ENCODE data around the gene GPR85.
A peak's percentile ranks its signal among the peaks of the same experiment; 100 is the strongest.
"Not testable (repeated sequence)": the region's sequence is repeated elsewhere in the genome, so short reads cannot be mapped to it uniquely, and the experiment has no call there.

Gene GPR85

DNA sequence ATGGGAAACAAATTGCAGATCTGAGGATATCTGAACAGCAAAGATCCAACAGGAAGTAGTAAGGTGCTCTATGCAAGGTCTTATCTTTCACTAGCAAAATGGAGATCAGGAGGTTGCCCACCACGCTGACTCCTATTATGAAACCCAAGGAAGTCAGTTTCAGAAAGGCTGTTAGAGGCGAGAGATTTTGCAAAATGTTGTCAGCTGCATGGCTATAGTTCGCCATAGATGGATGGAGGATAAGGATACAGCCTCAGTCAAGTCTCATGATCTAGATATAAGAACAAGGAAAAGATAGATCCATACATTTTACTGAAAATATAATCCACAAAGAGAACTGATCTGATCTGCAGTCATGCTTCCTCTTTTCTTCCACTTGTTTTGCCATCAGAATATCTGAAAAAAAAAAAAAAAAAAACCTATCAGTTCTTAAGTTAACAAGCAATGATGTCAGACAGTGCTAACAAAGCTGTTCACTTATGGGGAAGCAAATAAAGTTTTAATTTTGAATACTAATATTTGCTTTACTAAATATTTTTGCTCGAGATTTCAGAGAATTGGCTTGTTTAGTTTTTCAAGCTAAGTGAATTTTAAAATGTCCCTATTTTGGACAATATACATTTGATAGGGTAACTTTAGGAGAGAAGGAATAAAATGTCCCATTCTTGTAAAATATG lies 2.0 kb downstream of the GPR85 start:
- no peaks in the 10 kb centered on the region for H4K20me1 ChIP-seq
- no peaks in the 10 kb centered on the region for H3K4me1 ChIP-seq
- H3K27me3 ChIP-seq: no peaks in the 10 kb centered on the region
- no peak overlapping the region for H3K9ac ChIP-seq
- H3K36me3 ChIP-seq: no peaks in the 10 kb centered on the region
- no peak overlapping the region for H3K27ac ChIP-seq
- TF ChIP-seq Cebpa-rat (IDR thresholded peaks at IDR 0.05): no peak
- no peak overlapping the region for H3K4me3 ChIP-seq
- no peak overlapping the region for H3K4me2 ChIP-seq
- H3K9me3 ChIP-seq: no peaks in the 10 kb centered on the region

DNA sequence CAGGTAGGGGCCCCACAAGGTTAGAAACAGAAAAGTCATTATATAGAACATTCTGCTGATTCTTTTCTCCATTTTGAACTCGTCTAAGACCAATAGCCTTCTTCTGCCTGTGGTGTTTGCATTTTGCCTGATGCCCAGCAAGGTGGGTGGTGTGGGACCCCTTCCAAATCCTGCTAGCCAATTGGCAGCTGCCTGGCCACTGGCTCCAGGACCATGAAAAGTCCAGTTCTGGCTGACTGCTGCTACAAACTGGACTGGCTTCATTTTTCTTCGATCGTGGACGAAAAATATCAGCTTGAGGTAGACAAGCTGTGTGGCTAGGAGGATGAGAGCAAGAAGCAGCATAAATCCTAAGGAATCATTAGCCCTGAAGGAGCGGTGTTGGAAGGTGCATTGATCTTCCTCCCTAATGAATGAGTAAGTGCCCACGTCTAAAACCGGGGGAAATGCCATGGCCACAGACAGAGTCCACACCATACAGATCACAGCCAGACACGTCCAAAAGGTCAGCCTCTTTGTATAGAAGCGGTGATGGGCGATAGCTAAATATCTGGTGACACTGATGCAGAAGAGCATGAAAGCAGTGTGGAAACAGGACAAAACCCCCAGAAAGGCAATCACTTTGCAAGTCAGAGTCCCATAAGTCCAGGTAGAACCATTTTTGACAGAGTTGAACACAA lies 2.7 kb downstream of the GPR85 start:
- no peak overlapping the region for H3K27ac ChIP-seq

DNA sequence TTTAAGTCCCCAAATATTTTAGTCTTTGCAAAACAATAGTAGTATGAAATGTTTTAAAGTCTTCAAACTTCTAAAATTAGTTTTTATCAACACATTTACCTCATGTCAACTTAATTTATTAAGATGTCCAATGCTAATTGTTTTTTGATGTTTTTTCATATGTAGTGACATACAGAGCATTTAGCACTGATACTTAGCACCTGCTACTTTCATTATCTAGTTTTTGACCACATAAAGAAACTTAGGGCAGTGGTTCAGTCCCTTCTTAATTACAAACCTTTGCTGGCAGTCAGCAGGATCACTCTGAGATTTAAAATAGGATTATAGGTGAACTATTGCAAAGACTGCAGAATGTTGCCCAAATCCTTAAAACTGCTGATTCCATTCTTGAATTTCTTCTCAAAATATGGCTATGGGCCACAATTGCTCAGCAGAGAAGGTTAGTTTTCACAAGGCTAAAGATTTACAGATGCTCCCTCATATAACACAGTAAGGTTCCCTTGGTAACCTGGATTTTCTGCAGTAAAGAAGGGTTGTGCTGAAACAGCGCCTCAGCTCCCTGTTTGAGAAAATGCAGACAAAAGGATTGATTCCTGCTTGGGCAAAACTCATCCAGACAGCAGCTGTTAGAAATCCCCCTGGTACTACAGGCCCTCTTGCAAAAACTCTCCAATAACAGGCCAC lies 3.4 kb downstream of the GPR85 start:
- no peaks in the 10 kb centered on the region for H4K20me1 ChIP-seq
- no peaks in the 10 kb centered on the region for H3K4me1 ChIP-seq
- TF ChIP-seq Cebpa-rat (IDR thresholded peaks at IDR 0.05): no peak
- H3K9ac ChIP-seq: no peak overlapping the region
- H3K36me3 ChIP-seq: no peaks in the 10 kb centered on the region
- no peak overlapping the region for H3K4me2 ChIP-seq
- no peak overlapping the region for H3K4me3 ChIP-seq
- H3K27ac ChIP-seq: no peak overlapping the region
- H3K27me3 ChIP-seq: no peaks in the 10 kb centered on the region
- H3K9me3 ChIP-seq: no peaks in the 10 kb centered on the region

More for the DNA sequence above, 2.7 kb downstream of the GPR85 start:
- H3K4me3 ChIP-seq: no peak overlapping the region
- no peaks in the 10 kb centered on the region for H3K27me3 ChIP-seq
- no peak overlapping the region for H3K9ac ChIP-seq
- no peaks in the 10 kb centered on the region for H4K20me1 ChIP-seq
- H3K9me3 ChIP-seq: no peaks in the 10 kb centered on the region
- TF ChIP-seq Cebpa-rat (IDR thresholded peaks at IDR 0.05): no peak
- H3K4me2 ChIP-seq: no peak overlapping the region
- H3K4me1 ChIP-seq: no peaks in the 10 kb centered on the region
- no peaks in the 10 kb centered on the region for H3K36me3 ChIP-seq

- Histone ChIP-seq H3K9ac (no peak overlapping the region), H3K4me3 (no peak overlapping the region), H4K20me1 (no peaks in the 10 kb centered on the region), H3K4me2 (no peak overlapping the region), H3K27ac (no peak overlapping the region), H3K4me1 (no peaks in the 10 kb centered on the region), H3K36me3 (no peaks in the 10 kb centered on the region), H3K9me3 (no peaks in the 10 kb centered on the region), H3K27me3 (no peaks in the 10 kb centered on the region)
- no peak for TF ChIP-seq Cebpa-rat (IDR thresholded peaks at IDR 0.05)
Observed at GRCh38 chr7:113078331-113078730, 8.3 kb downstream of the GPR85 start.

- Histone ChIP-seq H3K36me3 (no peaks in the 10 kb centered on the region), H3K27ac (no peak overlapping the region), H4K20me1 (no peaks in the 10 kb centered on the region), H3K4me2 (no peak overlapping the region), H3K27me3 (no peaks in the 10 kb centered on the region), H3K4me1 (peaks cover 1% of the 10 kb centered on the region; the same call in 1 of the 2 replicates), H3K9ac (no peak overlapping the region), H3K4me3 (no peak overlapping the region), H3K9me3 (no peaks in the 10 kb centered on the region)
- TF ChIP-seq Cebpa-rat (IDR thresholded peaks at IDR 0.05): no peak
Observed at GRCh38 chr7:113076703-113077102, 9.9 kb downstream of the GPR85 start.

DNA sequence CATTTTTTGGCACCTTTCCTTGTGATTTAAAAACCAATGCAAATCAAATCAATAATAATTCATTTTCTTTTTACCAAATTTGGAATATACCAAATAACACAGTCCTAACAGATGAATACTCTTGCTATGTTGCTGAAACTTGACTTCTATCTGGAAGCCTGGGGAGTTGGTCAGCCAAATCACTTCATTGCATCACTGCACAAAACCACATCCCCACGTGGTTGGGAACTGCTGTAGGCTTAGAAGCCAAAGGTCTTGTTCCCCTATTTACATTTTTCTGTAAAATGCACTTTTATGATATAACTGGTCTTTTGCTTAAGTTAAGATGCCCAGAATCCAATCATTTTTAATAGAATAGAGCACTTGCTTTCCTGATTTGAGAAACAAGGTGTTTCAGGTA lies 15.2 kb downstream of the GPR85 start:
- no peak for TF ChIP-seq Cebpa-rat (IDR thresholded peaks at IDR 0.05)
- Histone ChIP-seq H3K9ac (no peak overlapping the region), H3K4me2 (peak overlapping the region; percentile 20), H3K27me3 (no peaks in the 10 kb centered on the region), H3K27ac (no peak overlapping the region), H3K4me1 (peaks cover 10% of the 10 kb centered on the region), H3K4me3 (no peak overlapping the region), H3K36me3 (no peaks in the 10 kb centered on the region), H3K9me3 (no peaks in the 10 kb centered on the region), H4K20me1 (no peaks in the 10 kb centered on the region)

DNA sequence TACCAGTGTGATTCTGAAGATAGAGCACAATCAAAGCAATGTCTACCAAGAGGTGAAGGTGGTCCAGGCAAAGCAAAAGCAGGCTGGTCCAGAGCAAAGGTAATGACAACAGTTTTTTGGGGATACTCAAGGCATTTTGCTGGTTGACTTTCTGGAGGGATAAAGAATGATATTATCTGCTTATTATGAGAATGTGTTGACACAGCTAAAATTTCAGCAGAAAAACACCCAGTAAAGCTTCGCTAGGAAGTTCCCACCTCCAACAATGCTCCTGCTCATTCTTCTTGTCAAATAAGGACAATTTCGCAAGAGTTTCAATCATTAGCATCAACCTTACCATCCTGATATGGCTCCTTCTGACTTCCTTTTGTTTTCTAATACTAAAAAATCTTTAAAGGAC lies 24.1 kb downstream of the GPR85 start:
- H3K9me3 ChIP-seq: no peaks in the 10 kb centered on the region
- no peaks in the 10 kb centered on the region for H3K36me3 ChIP-seq
- H4K20me1 ChIP-seq: no peaks in the 10 kb centered on the region
- no peaks in the 10 kb centered on the region for H3K27me3 ChIP-seq
- H3K4me2 ChIP-seq: no peak overlapping the region
- no peak overlapping the region for H3K4me3 ChIP-seq
- H3K27ac ChIP-seq: no peak overlapping the region
- no peak for TF ChIP-seq Cebpa-rat (IDR thresholded peaks at IDR 0.05)
- no peaks in the 10 kb centered on the region for H3K4me1 ChIP-seq
- no peak overlapping the region for H3K9ac ChIP-seq

DNA sequence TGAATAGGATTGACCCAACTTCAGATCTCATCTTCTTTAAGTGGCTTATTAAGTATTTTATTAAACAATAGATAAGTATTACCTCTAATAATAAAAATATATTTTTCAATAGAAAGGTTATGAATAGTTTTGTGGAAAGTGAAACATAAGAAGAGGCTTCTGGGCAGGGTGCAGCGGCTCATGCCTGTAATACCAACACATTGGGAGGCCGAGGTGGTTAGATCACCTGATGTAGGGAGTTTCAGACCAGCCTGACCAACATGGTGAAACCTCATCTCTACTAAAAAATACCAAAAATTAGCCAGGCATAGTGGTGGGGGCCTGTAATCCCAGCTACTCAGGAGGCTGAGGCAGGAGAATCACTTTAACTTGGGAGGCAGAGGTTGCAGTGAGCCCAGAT lies 26.5 kb downstream of the GPR85 start:
- Histone ChIP-seq H3K4me2 (no peak overlapping the region), H3K27me3 (no peaks in the 10 kb centered on the region), H4K20me1 (no peaks in the 10 kb centered on the region), H3K9me3 (no peaks in the 10 kb centered on the region), H3K27ac (no peak overlapping the region), H3K4me1 (no peaks in the 10 kb centered on the region), H3K9ac (no peak overlapping the region), H3K36me3 (no peaks in the 10 kb centered on the region), H3K4me3 (no peak overlapping the region)
- TF ChIP-seq Cebpa-rat (IDR thresholded peaks at IDR 0.05): no peak

DNA sequence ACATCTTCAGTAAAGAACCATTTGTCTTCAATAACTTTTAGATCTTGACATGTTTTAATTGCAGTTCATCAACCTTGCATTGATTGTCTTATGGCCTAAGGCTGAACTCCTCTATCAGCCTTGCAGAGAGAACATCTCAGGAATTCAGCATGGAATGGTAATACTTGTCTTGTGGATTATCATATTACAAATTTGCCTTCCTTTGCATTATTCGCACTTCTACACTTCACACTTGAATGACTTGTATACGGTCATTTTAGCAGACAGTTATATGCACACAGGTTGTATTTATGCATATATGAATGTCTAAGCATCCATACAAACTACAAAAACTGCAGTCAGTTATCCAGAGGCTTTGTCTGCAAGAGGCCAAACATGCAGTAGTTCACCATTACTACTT lies 31.7 kb downstream of the GPR85 start:
- Histone ChIP-seq H3K36me3 (no peaks in the 10 kb centered on the region), H3K4me1 (no peaks in the 10 kb centered on the region)
- TF ChIP-seq Cebpa-rat (IDR thresholded peaks at IDR 0.05): no peak

GRCh38 chr7:113054272-113054671 lies 32.4 kb downstream of the GPR85 start:
- H3K4me1 ChIP-seq, H3K9ac ChIP-seq, H3K9me3 ChIP-seq, H3K36me3 ChIP-seq, H3K27me3 ChIP-seq, H4K20me1 ChIP-seq, H3K27ac ChIP-seq, H3K4me2 ChIP-seq, H3K4me3 ChIP-seq: not testable (repeated sequence)

More for the DNA sequence above, 31.7 kb downstream of the GPR85 start:
- H3K4me2 ChIP-seq: no peak overlapping the region
- no peaks in the 10 kb centered on the region for H3K27me3 ChIP-seq
- no peak overlapping the region for H3K9ac ChIP-seq
- no peaks in the 10 kb centered on the region for H3K9me3 ChIP-seq
- H3K4me3 ChIP-seq: no peak overlapping the region
- no peak overlapping the region for H3K27ac ChIP-seq
- no peaks in the 10 kb centered on the region for H4K20me1 ChIP-seq

- H3K4me3 ChIP-seq, H3K4me1 ChIP-seq, H3K4me2 ChIP-seq, H3K9ac ChIP-seq, H4K20me1 ChIP-seq, H3K27ac ChIP-seq, H3K36me3 ChIP-seq, H3K27me3 ChIP-seq, H3K9me3 ChIP-seq: not testable (repeated sequence)
Observed at GRCh38 chr7:113049221-113049620, 37.4 kb downstream of the GPR85 start.
